Activated CD8-positive, alpha-beta memory T cell treated with anti-CD3 and anti-CD28 coated beads, Interleukin-2, amount 50 U/mL, for 4 hours (primary cell): ENCODE measurements around the gene SH3RF3.

Experiments
- DNase-seq: peaks from one replicate; pipeline ENCODE4 v3.0.0-alpha.2; 2020

The SH3RF3 gene

DNA sequence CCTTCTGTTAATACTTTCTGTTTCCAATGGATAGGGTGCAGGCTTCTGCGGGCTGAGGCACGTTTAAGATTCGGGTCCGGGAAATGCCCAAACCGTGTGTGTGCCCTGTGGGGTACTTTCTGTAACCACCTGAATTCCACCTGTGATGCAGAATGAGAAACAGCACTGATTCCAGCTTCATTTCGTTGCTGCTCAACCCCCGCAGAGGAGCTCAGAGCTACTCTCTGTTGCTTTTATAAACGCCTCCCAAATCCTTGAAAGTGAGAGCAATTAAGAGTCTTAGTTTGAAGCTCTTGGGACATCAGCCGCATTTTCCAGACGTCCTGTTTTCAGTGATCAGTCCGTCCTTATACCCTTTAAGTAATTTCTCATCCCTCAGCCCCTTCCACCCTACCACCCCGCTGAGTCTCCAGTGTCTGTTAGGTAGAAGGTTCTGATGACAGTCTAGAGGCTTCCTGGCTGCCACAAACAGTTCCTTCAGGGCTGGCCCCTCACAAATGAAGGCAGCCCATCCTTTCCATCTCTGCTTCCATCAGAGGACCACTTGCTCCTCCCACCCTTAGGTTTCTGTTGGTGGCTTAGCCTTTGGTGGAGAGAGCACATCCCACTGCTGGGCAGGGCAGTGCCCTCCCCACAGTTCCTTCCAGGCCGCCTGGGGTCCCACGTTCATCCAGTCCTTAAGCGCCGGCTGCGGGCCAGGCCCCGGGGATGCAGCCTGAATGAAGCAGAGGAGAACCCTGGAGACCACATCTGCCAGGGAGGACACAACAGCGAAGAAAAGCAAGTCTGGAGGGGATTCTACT lies 254.7 kb downstream of the SH3RF3 start:
- DNase-seq, result no peak

GRCh38 chr2:109384308-109385271 lies 255.6 kb downstream of the SH3RF3 start:
- peak; percentile 4 for DNase-seq

- no peak for DNase-seq
Observed at GRCh38 chr2:109385506-109385905, 256.5 kb downstream of the SH3RF3 start.

DNA sequence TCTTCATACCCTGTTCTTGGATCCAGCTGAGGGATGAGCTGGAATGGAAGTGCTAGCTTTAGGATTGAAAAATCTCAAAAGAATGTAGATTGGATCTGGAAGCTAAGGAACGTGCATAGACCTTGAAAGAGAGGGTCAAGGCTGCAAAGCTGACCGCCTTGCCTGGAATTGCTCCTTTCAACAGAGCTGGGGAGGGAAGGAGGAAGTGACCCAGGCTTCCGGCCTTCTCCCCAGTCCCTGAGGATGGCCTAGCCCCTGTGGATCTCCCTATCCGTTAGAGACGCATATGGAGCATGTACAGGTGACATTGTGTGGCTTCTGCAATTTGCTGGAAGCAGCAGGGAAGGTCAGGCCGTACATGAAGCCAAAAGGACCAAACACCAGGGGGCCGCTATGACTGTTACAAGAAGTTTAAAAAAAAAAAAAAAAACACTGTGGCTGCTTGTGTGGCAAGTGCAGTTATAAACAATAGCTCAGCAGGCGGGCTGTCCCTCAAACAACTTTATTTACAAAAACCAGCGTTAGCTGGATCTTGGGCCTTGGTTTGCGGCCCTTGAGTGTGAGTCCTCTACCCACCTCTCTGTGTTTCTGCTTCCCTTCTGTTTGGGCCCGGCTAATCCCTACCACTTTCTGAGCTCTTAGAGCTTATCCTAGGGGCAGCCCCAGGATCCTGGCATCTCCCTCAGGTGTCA lies 257.1 kb downstream of the SH3RF3 start:
- DNase-seq, result no peak

DNA sequence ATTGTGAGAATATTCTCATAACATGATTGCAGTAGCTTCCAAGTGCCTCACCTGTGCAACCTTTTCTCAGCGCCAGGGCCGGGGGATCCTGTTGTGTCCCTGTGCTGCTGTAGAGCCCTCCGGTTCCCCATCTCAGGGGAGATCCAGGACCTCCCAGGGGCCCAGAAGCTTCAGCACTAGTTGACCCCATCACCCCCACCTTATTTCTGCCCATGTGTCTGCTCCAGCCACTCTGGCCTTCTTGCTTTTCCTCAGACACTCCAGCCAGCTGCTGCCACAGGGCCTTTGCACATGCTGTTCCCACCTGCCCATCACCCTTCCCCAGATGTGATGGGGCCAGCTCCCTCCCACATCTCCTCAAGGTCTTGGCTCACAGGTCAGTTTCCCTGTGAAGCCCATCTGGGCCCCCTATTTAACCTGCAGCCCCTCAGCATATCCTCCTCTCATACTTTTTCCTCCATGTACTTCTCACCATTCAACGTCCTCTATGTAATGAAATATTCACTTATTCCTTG lies 258.3 kb downstream of the SH3RF3 start:
- DNase-seq, result no peak

GRCh38 chr2:109387778-109388469 lies 258.9 kb downstream of the SH3RF3 start:
- no peak for DNase-seq

GRCh38 chr2:109391243-109391642 lies 262.2 kb downstream of the SH3RF3 start:
- no peak for DNase-seq

DNA sequence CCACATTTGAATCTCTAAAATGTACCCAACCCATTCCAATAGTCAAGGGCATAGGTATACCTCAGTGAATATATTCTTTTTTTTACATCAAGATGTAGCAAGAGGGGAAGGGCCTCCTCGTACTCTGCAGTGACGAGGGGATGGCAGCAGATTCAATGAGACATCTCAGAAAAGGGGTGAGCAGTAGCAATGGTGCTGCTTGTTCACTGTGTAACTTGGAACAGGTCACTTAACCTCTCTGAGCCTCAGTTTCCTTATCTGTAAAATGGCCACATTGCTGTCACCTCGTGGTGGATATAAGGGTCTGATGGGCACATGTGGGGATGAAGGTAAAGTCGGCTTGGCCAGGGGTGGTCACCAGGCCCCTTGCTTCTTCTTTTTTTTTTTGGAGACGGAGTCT lies 263.1 kb downstream of the SH3RF3 start:
- DNase-seq, result no peak

- DNase-seq, result no peak
Observed at GRCh38 chr2:109392816-109393661, 264.0 kb downstream of the SH3RF3 start.

DNA sequence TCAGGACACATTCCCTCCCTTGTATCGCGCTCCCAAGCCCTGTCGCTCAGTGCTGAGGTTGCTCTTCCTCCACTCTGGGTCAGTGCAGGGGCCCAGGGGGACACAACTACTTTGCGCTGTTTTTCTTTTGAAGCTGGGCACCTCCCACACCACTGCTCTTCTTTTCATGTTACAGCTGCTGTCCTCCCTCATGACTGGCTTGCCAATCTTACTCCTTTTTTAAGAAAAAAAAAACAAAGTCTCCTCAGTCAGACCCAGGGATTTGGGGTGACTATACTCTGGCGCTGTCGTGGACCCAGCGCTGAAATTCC lies 264.6 kb downstream of the SH3RF3 start:
- DNase-seq, result no peak

DNA sequence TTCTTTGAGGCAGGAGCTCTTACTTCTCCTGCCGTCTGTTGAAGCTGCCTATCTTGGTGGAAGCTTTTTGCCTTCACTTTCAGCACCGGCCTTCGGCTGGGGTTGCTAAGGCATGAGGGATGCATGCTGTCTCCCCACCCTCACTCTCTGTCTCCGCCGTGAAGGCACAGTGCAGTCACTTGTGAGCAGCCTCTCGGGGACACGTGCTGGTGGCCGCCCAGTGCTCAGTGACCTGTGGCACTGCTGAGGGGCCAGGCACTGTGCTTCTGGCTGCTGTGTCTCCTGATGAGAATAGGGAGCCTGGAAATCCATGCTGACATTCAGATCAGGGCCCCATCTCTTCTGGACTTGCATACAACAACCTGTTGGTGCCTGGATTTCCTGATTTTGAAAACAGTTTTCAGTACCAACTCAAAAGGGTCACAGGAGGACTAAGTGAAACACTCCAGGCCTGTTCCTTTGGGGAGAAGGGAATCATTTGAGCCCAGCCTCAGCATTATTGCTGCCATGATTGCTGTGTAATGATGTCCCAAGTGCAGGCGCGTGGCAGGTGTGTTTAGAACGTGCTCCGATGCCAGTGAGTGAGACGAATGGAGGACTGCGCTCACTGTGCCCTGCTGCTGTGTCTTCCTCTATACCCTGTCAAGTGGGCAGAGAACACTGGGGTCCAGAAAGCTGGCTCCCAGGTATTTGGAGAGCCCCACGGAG lies 266.6 kb downstream of the SH3RF3 start:
- DNase-seq, result no peak

DNA sequence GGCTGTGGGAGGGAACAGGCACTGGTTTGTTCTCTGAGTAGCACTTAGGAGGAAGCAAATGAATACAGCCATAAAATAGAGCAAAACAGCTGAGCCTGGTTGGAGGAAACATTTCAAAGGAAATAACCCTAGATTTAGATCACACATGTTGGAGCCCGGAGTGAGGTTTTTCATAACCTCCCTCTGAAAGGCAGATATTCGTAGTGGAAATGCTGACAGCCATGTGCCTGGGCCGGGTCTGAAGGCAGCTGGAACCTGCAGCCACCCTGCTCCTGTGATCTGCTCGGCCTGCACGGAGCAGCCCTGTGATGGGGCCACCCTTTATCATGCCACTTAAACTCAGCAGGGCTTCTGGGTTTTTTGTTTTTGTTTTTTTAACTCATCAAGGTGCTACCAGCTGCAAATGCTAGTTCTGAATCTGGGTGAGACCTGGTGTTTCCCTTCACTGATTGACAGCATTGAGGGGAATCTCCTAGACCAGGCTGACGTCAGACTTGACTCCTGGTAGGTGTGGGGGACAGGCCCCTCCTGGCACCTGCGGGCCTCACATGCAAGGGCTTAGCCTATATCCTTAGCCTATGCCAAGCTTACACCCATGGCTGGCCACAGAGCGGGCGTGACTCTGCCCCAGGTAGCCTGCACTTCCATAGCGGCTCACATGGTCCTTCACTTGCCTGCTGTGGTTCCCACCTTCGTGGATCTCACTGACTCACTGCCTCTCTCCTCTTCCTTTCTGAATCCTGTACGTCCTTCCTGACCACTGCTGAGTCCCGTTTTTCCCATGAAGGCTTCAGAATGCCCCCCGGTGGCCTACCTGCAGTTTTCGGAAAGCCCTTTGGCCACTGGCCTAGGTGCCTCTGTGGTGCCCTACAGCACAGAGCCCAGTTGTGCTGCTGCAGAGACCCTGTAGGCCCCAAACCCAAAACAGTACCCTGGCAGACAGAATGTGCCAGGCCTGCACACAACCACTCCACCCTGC lies 267.5 kb downstream of the SH3RF3 start:
- DNase-seq, result no peak

- DNase-seq, result no peak
Observed at GRCh38 chr2:109397893-109398292, 268.9 kb downstream of the SH3RF3 start.

DNA sequence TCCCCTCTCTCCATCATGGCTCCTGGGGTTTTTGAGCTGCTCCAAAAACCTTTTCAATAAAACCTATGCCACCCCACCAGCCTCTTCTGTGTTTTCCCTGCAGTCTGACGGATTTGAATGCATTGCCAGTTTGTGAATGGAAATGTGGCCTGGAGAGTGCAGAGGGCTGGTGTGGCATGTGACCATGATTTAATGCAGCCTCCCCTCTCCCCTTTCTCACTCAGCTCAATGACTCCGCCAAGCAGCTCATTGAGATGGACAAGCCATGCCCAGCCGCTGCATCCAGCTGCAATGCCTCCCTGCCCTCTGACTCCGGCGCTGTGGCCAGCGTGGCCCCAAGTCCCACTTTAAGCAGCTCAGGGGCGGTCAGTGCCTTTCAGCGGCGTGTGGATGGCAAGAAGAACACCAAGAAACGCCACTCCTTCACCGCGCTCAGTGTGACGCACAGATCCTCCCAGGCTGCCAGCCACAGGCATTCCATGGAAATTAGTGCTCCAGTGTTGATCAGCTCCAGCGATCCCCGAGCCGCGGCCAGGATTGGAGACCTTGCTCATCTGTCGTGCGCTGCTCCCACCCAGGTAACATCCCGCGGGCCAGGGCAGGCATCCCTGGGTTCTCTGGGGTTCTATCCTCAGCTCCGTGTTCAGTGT lies 269.5 kb downstream of the SH3RF3 start:
- DNase-seq, result no peak

- DNase-seq, result no peak
Observed at GRCh38 chr2:109399066-109399465, 270.1 kb downstream of the SH3RF3 start.

DNA sequence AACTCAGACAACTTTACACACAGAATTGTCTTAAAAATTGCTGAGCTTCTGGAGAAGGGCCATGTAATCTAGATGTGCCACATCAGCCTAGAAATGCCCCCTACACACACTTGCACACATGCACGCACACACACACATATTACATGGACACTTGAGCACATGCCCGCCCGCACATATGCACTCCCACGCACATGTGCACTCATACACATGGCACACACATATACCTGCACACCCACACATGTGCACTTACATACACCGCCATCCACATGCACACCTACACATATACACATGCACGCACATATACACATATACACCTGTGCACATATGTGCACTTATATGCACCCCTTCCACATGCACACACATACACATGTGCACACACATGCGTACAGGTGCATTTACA lies 271.1 kb downstream of the SH3RF3 start:
- DNase-seq, result no peak

GRCh38 chr2:109401370-109401769 lies 272.4 kb downstream of the SH3RF3 start:
- DNase-seq, result no peak

DNA sequence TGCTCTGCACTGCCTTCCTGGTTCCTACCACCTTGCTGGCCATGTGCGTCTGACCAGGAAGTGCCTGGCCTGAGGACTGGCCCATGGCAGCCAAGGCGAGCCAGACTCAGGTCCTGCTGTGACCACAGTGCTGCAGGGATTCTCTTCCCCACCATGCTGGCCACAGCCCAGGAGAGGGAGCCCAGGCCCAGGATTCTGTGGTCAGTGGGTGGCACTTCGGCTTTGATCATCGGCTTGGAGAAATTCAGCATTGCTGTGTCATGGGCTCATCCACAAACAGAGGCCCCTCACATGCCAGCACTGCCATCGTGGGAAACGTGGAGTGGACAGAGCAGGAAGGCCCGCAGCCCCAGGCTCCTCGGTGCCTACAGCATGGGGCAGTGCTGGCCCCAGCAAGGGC lies 273.2 kb downstream of the SH3RF3 start:
- no peak for DNase-seq
